Upper lobe of left lung (tissue), 6 donors: ENCODE results near the gene MCOLN3. TPM values are rescaled to one million over a fixed set of nuclear protein-coding genes. Genes with fewer than 3 reads are reported as not detected.

ENCODE experiments used
- ATAC-seq, 2 donors: fragments of 200-7000 bp; cut with Tn5 transposase; one replicate each; pipeline ENCODE4 v1.9.1; 2022; ENCODE audit warnings: mild to moderate bottlenecking in 2 of 2, moderate library complexity in 2 of 2; ENCODE audit not compliant: low FRiP score in 2 of 2
- DNase-seq, 2 donors: peaks; one replicate each; pipeline ENCODE4 v3.0.0-alpha.2; 2019 to 2020
- H3K27ac ChIP-seq, 4 donors: fragments of 200-600 bp; sonication (generic); one replicate each; pipeline ENCODE4 v1.5.1; 2016 to 2019
- H3K27me3 ChIP-seq, 4 donors: fragments of 200-600 bp; sonication (generic); one replicate each; pipeline ENCODE4 v1.5.1; 2017 to 2019
- H3K36me3 ChIP-seq, 4 donors: fragments of 200-600 bp; sonication (generic); one replicate each; pipeline ENCODE4 v1.5.1; 2016 to 2019
- H3K4me1 ChIP-seq, 4 donors: fragments of 200-600 bp; sonication (generic); one replicate each; pipeline ENCODE4 v1.5.1; 2018 to 2019
- H3K4me3 ChIP-seq, 4 donors: fragments of 200-600 bp; sonication (generic); one replicate each; pipeline ENCODE4 v1.5.1; 2017 to 2019; ENCODE audit warnings: mild to moderate bottlenecking in 2 of 4, moderate library complexity in 1 of 4
- H3K9me3 ChIP-seq, 4 donors: fragments of 200-600 bp; sonication (generic); one replicate each; pipeline ENCODE4 v1.5.1; 2018 to 2019
- CTCF ChIP-seq, 6 experiments: fragments of 450-650 bp in 4 of 6; fragments of 200-600 bp in 2 of 6; sonication (generic) in 2 of 6; IDR thresholded peaks; one replicate each; pipeline ENCODE4 v1.5.1; 2016 to 2019; ENCODE audit warnings: antibody characterized with exemption in 6 of 6
- EP300 ChIP-seq, 4 donors: sonication (generic); formaldehyde crosslinking; IDR thresholded peaks; one replicate each; pipeline ENCODE4 v1.5.1; 2017; ENCODE audit warnings: antibody characterized with exemption in 4 of 4, control low read depth in 2 of 4
- POLR2A ChIP-seq, 4 donors: fragments of 450-650 bp; IDR thresholded peaks; one replicate each; pipeline ENCODE4 v1.5.1; 2016 to 2017; ENCODE audit warnings: antibody characterized with exemption in 4 of 4, mild to moderate bottlenecking in 2 of 4
- POLR2AphosphoS5 ChIP-seq, 2 donors: sonication (generic); formaldehyde crosslinking; IDR thresholded peaks; one replicate each; pipeline ENCODE4 v1.5.1; 2017; ENCODE audit warnings: antibody characterized with exemption in 2 of 2
- WGBS, 2 donors: methylation state at CpG; one replicate each; pipeline ENCODE4 v1.1.5; 2017 to 2018; 5-methylcytosine and 5-hydroxymethylcytosine counted together
- total RNA-seq, 6 donors: library from RNA; depleted of rRNA in 4 of 6; stranded (reverse); fragments of >200 nt in 4 of 6; gene quantifications; one replicate each; pipeline versions ENCODE4 v1.1.0 to v1.2.1, GENCODE V29; 2016 to 2021
- donor health status: DM: no; HTN: no; CAD: no; lungs with moderate emphysema.
- donor health status: DM: no; HTN: yes; CAD: no; lungs with severe emphysema.

Gene MCOLN3
- total RNA-seq, 6 donors from 2014 or later = 5.5 to 18.9 (median 5.8) TPM

DNA sequence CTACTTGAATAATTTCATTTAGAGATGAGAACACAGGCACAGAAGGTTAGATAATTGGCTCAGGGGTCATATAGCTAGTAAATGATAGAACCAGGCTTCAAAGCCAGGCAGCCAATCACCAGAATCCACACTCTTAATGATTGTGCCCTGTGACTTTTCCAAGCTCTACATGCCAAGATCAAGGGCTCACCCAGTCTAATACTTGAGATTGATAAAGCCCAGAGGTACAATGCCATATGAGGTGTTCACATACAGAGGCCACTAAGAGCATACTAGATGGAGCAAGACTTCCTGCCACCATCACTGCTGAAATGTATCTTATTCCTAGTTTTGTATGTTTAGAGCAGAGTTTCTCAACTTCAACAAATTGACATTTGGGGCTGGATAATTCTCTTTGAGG is 40.9 kb upstream of the MCOLN3 start:
- DNase-seq (no peak), ATAC-seq (no peak)
- H3K36me3 ChIP-seq = no peaks in the 10 kb centered on the region
- H3K27me3 ChIP-seq = no peaks in the 10 kb centered on the region
- no peaks in the 10 kb centered on the region for H3K9me3 ChIP-seq
- TF ChIP-seq EP300 (IDR thresholded peaks at IDR 0.05) = no peak
- no peak overlapping the region for H3K4me3 ChIP-seq
- H3K4me1 ChIP-seq = no peaks in the 10 kb centered on the region
- H3K27ac ChIP-seq = no peak overlapping the region

DNA sequence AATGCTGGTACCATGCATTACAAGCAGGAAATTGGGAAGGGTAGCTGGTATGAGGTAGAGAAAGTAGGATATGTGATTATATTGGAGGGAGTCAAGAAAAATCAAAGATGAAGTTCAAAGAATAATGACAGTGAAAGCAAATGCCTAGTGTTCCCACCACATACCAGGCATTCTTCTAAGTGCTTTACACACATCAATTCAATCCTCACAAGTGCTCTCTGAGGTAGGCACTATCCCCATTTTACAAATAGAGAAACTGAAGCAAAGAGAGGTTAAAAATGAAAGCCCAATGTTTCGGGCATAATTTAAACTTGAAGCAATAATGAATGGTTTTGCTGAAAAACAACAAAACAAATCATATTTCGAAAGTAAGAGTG is 40.1 kb upstream of the MCOLN3 start:
- no peak for ATAC-seq
- DNase-seq = no peak
- no peaks in the 10 kb centered on the region for H3K27me3 ChIP-seq
- TF ChIP-seq POLR2A (IDR thresholded peaks at IDR 0.05) (no peak), CTCF (IDR thresholded peaks at IDR 0.05) (no peak), POLR2AphosphoS5 (IDR thresholded peaks at IDR 0.05) (no peak)
- no peak overlapping the region for H3K4me3 ChIP-seq
- H3K36me3 ChIP-seq = no peaks in the 10 kb centered on the region
- WGBS, 2 donors = 62 to 68% methylated on average over 2 of the region's 2 CpGs
- H3K27ac ChIP-seq = no peak overlapping the region
- H3K4me1 ChIP-seq = no peaks in the 10 kb centered on the region
- no peaks in the 10 kb centered on the region for H3K9me3 ChIP-seq

GRCh38 chr1:85087659-85088407 is 39.5 kb upstream of the MCOLN3 start:
- 90 to 100% methylated on average over 1 of the region's 1 CpG for WGBS, 2 donors
- Histone ChIP-seq H3K27ac (no peak overlapping the region), H3K9me3 (no peaks in the 10 kb centered on the region), H3K36me3 (no peaks in the 10 kb centered on the region), H3K4me1 (no peaks in the 10 kb centered on the region), H3K4me3 (no peak overlapping the region), H3K27me3 (no peaks in the 10 kb centered on the region)
- DNase-seq = no peak
- no peak for ATAC-seq
- TF ChIP-seq EP300 (IDR thresholded peaks at IDR 0.05) = no peak
- no peak for TF ChIP-seq POLR2AphosphoS5 (IDR thresholded peaks at IDR 0.05)
- no peak for TF ChIP-seq CTCF (IDR thresholded peaks at IDR 0.05)
- TF ChIP-seq POLR2A (IDR thresholded peaks at IDR 0.05) = no peak

DNA sequence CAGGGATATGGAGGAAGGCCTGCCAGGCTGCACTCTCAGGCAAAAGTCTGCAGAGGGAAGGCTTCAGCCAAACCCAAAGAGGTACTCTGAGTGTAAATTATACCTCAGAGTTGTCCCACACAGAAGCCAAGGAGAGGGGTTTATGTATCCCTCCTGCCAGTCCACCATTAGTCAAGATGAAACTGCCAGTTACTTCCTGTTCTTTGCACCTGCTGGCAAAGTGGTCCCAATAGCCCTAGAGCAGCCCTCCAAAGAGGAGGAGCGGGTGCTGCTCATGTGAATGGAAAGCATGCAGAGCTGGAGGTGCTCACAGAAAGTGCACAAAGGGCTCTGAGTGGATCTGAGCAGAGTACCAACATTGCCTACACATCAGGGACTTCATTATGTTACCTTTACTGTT is 37.1 kb upstream of the MCOLN3 start:
- Histone ChIP-seq H3K36me3 (no peaks in the 10 kb centered on the region), H3K9me3 (no peaks in the 10 kb centered on the region), H3K4me1 (no peaks in the 10 kb centered on the region), H3K27ac (no peak overlapping the region), H3K27me3 (no peaks in the 10 kb centered on the region), H3K4me3 (no peak overlapping the region)
- TF ChIP-seq CTCF (IDR thresholded peaks at IDR 0.05) (no peak), POLR2AphosphoS5 (IDR thresholded peaks at IDR 0.05) (no peak), EP300 (IDR thresholded peaks at IDR 0.05) (no peak), POLR2A (IDR thresholded peaks at IDR 0.05) (no peak)
- no peak for ATAC-seq
- no peak for DNase-seq
- 83 to 100% methylated on average over 1 of the region's 1 CpG for whole genome bisulfite sequencing, 2 donors

GRCh38 chr1:85078903-85079302 is 30.6 kb upstream of the MCOLN3 start:
- 44 to 49% methylated on average over 3 of the region's 3 CpGs for WGBS, 2 donors
- TF ChIP-seq EP300 (IDR thresholded peaks at IDR 0.05) (no peak), CTCF (IDR thresholded peaks at IDR 0.05) (peak in 1 of 6 experiments; percentile 18), POLR2AphosphoS5 (IDR thresholded peaks at IDR 0.05) (no peak)
- no peak overlapping the region for H3K27ac ChIP-seq
- H3K9me3 ChIP-seq = no peaks in the 10 kb centered on the region
- DNase-seq = no peak
- no peak overlapping the region for H3K4me3 ChIP-seq
- H3K27me3 ChIP-seq = no peaks in the 10 kb centered on the region
- H3K4me1 ChIP-seq = no peaks in the 10 kb centered on the region
- H3K36me3 ChIP-seq = no peaks in the 10 kb centered on the region
- ATAC-seq = peak in 1 of 2 donors; percentile 66
